NCI-H146 treated with DMSO at 0.1 percent for 48 hours (cell line): Measurements from ENCODE around the gene DLK1.

Source experiments
- DNase-seq: peaks from one replicate; lab custom pipeline; 2025; ENCODE audit not compliant: unreplicated experiment; lab: John Stamatoyannopoulos, UW

DLK1 gene

GRCh38 chr14:100750762-100751699 lies 24.3 kb downstream of the DLK1 start:
- no peak for DNase-seq

DNA sequence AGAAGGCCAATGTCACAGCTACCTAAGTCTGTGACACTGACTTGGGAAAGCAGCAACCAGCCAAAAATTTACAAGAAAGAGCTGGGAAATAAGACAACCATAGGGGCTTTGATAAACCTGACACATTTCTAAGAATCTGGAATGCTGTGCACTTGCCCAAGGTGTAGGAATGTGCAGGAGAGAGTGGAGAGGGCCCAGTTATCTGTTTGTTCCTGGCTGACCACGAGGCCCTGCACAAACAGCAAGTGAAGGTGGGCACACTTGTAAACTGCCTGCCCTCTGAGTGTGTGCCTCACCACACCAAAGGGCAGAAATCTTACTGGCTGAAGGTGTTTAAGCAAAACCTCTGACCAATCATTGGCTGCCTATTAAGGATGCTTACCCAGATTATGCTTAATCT lies 27.3 kb downstream of the DLK1 start:
- DNase-seq = no peak

DNA sequence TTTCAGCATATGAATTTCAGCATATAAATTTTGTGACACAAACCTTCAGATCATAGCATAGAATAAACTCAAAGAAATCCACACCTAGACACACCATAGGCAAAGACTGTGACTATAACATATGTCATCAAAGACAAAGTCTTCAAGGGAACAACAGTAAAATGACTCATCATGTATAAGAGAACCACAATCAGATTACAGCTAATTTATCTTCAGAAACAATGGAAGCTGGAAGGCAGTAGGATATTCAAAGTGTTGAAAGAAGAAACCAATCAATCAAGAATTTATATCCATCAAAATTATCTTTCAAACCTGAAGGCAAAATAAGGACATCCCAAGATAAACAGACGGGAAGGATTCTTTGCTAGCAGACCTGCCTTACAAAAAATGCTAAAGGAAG lies 29.0 kb downstream of the DLK1 start:
- DNase-seq = no peak

- DNase-seq = no peak
These were observed 34.8 kb downstream of the DLK1 start for GRCh38 chr14:100761481-100761880.

DNA sequence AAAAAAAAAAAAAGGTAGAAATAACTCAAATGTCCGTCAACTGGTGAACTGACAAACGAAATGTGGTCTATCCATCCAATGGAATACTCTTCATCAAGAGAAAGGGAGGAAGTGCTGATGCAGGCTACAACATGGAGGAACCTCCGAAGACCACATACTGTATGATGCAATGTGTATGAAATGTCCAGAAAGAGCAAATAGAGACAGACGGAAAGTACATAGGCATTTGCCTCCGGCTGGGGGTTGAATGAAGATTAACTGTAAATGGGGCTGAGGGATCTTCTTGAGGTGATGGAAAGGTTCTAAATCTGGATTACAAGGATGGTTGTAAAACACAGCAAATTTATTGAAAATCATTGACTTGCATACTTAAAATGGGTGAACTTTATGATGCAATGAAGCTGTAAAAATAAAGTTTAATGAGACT lies 35.4 kb downstream of the DLK1 start:
- no peak for DNase-seq

DNA sequence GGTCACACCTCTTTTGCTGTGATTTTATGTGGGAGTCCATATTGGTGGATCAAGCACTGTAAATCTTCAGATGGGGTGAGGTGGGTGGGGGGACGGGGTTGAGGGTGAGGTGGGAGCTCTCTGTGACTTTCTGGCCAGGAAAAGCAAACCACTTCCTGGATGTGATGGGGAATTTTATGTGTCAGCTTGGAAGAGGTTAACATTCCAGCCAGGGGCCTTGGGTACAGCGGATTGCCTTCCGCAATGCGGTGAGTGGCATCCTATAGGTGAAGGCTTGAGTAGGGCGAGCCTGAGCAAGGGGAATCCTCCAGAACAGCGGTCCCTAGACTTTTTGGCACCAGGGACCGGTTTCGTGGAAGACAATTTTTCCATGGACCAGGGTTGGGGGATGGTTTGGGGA lies 36.2 kb downstream of the DLK1 start:
- DNase-seq = no peak

GRCh38 chr14:100764471-100765115 lies 37.9 kb downstream of the DLK1 start:
- DNase-seq = peak; percentile 94

DNA sequence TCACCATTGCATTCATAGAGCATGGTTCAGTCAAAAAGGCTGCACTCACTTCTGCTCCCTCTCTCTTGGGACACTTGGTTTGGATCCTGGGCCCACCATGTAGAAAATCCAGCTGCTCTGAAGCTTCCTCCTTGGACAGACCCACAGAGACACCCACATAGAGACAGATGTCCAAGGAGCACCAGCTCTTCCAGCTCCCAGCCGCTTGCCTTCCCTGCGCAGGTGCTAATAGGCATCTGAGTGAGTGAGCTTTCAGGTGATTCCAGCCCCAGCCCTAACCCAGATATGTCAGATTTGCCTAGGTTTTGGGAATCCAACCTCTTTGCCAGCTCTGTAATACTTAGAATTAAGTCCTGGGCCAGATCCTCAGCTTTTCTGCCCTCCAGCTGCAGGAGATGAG lies 38.6 kb downstream of the DLK1 start:
- no peak for DNase-seq

DNA sequence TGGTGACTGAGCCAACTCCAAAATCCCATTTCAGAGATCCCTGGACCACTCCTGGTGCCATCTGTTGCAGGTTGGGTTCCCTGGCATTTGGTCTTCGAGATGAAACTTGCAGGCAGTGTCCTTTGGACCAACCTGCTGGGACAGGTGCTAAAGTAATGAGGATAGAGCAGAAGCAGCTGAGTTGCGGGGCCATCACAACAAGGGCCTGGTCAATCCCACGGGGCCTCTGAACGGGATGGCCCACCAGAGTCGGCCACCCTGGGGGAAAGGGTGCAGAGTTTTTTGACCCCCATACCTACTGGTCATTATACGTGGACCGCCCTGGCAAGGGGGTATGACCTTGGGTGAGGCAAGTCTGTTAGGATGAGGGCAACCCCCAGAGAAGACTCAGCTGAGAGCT lies 39.3 kb downstream of the DLK1 start:
- no peak for DNase-seq

DNA sequence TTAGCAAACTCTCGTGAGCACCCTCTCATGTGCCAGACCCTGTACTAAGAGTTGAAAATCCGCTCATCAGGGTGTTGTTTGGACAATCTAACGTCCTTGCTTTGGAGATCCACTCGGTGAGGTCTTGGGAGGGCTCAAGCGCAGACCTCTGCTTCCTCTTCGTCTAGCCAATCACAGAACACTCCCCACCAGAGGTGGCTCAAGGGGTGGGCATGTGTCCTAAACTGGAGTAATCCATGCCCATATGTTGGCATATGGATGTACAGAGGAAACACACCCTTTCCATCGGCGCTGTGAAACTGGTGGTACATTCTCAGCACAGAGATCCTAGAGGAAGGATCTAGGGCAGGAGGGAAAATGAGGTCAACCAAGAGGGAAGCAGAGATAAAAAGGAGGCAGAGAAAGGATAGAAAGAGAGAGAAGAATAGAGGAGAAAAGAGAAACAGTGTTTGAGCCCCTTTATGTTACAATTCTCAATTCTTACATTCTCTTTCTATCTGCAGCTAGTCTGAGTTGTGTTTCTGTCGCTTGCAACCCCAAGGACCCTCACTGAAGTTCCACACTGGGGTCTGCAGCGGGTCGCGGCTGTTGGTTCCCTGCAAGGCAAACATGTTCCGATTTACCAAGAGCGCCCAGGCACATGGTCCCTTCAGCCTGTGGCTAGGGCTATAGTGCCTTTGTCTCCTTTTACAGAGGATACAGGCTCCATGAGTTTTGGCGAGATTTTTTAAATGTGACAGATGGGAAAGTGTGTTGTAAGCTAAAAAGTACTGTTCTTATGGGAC lies 40.5 kb downstream of the DLK1 start:
- DNase-seq = no peak

- no peak for DNase-seq
These were observed 41.3 kb downstream of the DLK1 start for GRCh38 chr14:100767788-100768536.

DNA sequence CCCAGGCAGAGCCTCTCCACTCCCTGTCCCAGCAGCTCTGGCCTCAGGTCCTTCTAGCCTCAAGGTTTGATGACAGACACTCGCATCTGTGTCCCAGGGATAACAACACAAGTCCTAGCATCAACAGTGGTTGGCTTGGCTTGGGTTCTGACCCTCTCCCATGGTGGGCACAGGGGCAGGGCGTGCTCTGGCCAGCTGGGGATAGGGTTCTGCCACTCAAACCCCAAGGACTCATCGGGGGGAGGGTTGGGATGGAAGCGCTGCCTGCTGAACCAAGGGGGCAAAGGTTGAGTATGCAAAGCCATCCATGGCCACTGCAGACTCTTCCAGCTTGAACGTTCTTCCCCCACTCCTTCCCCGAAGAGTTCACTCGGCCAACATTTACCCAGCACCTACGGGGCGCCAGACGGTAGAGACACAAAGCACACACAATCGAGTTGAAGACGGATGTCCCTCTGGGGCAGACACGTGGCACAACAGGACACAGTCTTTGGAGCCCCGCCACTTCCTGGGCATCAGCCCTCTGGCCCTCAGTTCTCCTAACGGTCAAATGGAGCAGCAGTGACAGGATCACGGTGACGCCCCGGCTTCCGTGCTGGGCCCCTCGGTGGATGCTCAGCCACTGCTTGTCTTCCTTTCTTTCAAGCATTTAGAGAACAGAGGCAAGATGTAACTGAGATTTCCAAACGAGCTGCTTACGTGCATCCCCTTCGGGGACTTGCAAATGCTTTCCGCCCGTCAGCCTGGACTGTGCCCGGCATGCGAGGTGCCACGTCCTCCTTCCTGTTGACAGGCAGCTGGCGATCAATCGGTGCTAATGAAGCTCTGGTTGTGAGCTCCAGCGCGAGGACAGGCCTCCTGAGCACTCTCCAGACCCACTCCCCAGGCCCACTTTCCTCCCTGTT lies 42.6 kb downstream of the DLK1 start:
- no peak for DNase-seq

GRCh38 chr14:100770046-100770445 lies 43.4 kb downstream of the DLK1 start:
- DNase-seq = no peak

- DNase-seq = no peak
These were observed 44.0 kb downstream of the DLK1 start for GRCh38 chr14:100770605-100771120.

DNA sequence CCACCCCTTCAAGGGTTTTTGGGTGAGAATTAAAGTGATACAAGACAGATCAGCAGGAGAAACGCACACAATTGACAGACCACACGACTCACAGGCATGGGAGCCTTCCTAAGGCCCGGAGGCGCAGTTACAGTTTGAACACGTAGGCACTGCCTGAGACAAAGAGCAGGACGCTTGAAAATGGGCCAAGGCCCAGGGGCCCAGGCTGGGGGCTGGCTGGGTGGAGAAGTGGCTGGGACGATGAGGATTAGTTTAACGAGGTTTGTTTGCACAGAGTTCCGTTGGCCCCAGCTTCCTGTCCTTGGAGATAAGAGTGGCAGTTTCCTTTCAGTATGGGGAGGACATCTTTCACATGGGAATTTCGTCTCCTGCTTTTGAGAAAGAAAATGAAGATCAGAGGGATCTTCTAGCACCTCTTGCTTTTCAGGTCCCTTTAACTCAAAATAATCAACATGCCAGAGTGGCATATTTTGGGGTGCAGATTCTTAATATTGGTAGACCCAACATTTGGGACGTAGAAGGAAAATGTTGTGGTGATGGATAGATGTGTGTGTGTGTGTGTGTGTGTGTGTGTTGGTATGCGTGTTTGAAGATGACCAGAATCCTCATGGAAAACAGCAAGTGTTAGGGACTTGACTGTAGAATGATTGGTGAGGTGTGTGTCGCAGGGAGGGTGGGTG lies 44.6 kb downstream of the DLK1 start:
- no peak for DNase-seq

DNA sequence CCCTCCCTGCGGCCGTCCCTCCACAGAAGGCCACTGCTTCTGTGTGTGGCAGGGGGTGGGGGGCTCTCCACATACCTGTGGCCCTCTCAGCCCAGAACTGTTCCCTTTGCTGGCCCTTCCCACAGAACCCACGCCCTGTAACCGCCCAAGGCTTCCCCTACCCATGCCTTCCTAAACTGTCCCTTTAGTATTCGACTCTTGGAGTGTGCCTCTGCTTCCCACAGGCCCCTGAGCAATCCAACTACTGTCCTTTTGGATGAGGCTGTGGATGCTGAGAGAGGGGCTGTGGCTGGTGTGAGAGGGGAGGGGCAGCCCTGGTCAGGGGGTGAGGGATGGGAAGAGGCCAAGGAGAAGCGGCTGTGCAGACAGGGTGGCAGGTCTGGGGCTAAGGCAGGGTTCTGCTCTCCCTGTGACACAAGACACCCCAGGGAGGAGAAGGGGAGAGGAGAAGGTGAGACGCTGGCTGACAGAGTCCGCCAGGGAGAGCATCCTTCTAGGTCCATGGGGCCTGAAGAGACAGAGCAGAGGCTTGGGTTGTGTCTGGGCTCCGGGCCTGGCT lies 46.0 kb downstream of the DLK1 start:
- DNase-seq = no peak

- no peak for DNase-seq
These were observed 46.9 kb downstream of the DLK1 start for GRCh38 chr14:100773331-100774163.

- no peak for DNase-seq
These were observed 47.5 kb downstream of the DLK1 start for GRCh38 chr14:100774164-100774537.
